ENCODE data around the gene SYT13. TPM values are rescaled to one million over a fixed set of nuclear protein-coding genes. Genes with fewer than 3 reads are reported as not detected.

SYT13 gene
- total RNA-seq, 1 experiment from 2014 or later: not detected

DNA sequence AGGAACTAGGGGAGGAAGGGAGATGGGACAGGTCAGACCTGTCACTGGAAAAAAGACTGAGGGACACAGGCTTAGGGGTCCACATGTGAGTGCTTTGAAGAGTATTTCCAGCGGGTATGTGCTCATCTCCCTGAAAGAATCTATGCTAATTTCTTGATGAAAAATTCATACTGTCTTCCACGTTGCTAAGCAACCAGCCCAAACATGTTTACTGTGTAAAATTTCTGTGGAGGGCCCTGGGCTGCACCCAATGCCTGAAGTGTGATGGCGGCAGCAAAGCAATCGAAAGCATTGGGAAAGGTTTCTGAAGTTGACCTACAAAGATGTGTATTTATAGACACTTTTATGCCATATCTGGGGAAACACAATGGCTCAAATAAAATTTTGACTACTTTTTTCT is 7.4 kb downstream of the SYT13 start:
- POLR2A ChIA-PET (ENCODE audit: unreplicated experiment): no interaction called here
- Histone ChIP-seq H3K79me2 (ENCODE audit: low read depth) (no peaks in the 10 kb centered on the region), H3K9me3 (ENCODE audit: insufficient read depth, low read depth) (no peaks in the 10 kb centered on the region), H2AFZ (no peak overlapping the region), H3F3A (ENCODE audit: insufficient read depth, low read depth) (no peaks in the 10 kb centered on the region), H3K4me1 (replicated peaks; ENCODE audit: insufficient read depth) (no peaks in the 10 kb centered on the region), H3K9me2 (ENCODE audit: insufficient read depth) (no peaks in the 10 kb centered on the region), H3K4me2 (no peak overlapping the region), H4K20me1 (ENCODE audit: insufficient read depth) (no peaks in the 10 kb centered on the region), H3K4me3 (no peak overlapping the region), H3K36me3 (ENCODE audit: low read depth) (no peaks in the 10 kb centered on the region), H3K27me3 (ENCODE audit: insufficient read depth, low read depth) (peaks cover 58% of the 10 kb centered on the region), H3K27ac (no peak overlapping the region)
- CTCF ChIA-PET: no interaction called here
- BruUV-seq (replicated peaks): no TSS peak
- TF ChIP-seq EZH2 (IDR thresholded peaks at IDR 0.05; ENCODE audit: low read depth): no peak
- TF ChIP-seq, protein P1, sequence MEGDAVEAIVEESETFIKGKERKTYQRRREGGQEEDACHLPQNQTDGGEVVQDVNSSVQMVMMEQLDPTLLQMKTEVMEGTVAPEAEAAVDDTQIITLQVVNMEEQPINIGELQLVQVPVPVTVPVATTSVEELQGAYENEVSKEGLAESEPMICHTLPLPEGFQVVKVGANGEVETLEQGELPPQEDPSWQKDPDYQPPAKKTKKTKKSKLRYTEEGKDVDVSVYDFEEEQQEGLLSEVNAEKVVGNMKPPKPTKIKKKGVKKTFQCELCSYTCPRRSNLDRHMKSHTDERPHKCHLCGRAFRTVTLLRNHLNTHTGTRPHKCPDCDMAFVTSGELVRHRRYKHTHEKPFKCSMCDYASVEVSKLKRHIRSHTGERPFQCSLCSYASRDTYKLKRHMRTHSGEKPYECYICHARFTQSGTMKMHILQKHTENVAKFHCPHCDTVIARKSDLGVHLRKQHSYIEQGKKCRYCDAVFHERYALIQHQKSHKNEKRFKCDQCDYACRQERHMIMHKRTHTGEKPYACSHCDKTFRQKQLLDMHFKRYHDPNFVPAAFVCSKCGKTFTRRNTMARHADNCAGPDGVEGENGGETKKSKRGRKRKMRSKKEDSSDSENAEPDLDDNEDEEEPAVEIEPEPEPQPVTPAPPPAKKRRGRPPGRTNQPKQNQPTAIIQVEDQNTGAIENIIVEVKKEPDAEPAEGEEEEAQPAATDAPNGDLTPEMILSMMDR (conservative IDR thresholded peaks at IDR 0.05): no peak
- DNase-seq: no peak
- intact Hi-C loops (cut with micrococcal nuclease; ENCODE audit: unreplicated experiment): no loop called here

DNA sequence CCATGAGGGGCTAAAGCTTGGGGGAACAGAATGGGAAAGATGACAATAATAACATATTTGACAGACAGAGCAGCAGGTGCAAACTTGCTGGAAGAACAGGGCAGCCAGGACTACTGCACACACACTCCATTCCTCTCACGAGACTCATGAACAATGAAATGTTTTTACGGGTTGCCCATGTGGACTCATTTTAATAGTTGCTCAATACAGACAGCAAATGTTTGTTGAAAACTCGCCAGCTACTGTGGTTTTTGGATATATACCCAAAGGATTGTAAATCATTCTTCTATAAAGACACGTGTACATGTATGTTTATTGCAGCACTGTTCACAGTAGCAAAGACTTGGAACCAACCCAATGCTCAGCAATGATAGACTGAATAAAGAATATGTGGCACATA is 10.3 kb downstream of the SYT13 start:
- no peak for TF ChIP-seq EZH2 (IDR thresholded peaks at IDR 0.05; ENCODE audit: low read depth)
- TF ChIP-seq, protein P1 (conservative IDR thresholded peaks at IDR 0.05): no peak
- Histone ChIP-seq H3K4me2 (no peak overlapping the region), H3K27me3 (ENCODE audit: insufficient read depth, low read depth) (peaks cover 43% of the 10 kb centered on the region), H3F3A (ENCODE audit: insufficient read depth, low read depth) (no peaks in the 10 kb centered on the region), H3K9me3 (ENCODE audit: insufficient read depth, low read depth) (no peaks in the 10 kb centered on the region), H3K4me1 (replicated peaks; ENCODE audit: insufficient read depth) (no peaks in the 10 kb centered on the region), H3K9me2 (ENCODE audit: insufficient read depth) (no peaks in the 10 kb centered on the region), H3K27ac (no peak overlapping the region), H2AFZ (no peak overlapping the region), H3K79me2 (ENCODE audit: low read depth) (no peaks in the 10 kb centered on the region), H3K36me3 (ENCODE audit: low read depth) (no peaks in the 10 kb centered on the region), H4K20me1 (ENCODE audit: insufficient read depth) (no peaks in the 10 kb centered on the region), H3K4me3 (no peak overlapping the region)
- POLR2A ChIA-PET (ENCODE audit: unreplicated experiment): no interaction called here
- DNase-seq: no peak
- no TSS peak for BruUV-seq (replicated peaks)
- CTCF ChIA-PET: no interaction called here
- intact Hi-C loops (cut with micrococcal nuclease; ENCODE audit: unreplicated experiment): no loop called here

DNA sequence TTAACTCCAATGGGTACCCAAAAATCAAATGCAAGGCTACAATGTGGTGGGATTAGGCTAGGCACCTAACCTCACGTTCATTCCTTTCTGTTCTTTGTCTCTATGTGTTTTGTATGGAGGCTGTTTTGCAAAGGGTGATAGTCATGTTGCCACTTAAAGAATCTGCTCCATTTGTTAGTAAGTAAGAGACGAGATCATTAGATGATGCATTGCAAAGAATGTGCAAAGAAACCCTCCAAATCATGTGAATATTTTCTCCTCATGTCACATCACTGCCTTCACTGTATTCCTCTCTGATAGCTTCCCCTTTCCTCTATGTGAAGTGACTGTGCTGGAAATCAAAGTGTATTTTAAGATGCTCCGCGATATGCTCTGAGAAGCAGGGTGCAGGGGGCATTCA is 11.9 kb downstream of the SYT13 start:
- POLR2A ChIA-PET (ENCODE audit: unreplicated experiment): no interaction called here
- H3K9me3 ChIP-seq (ENCODE audit: insufficient read depth, low read depth): no peaks in the 10 kb centered on the region
- no peak for TF ChIP-seq EZH2 (IDR thresholded peaks at IDR 0.05; ENCODE audit: low read depth)
- TF ChIP-seq, protein P1 (conservative IDR thresholded peaks at IDR 0.05): no peak
- no peaks in the 10 kb centered on the region for H3K4me1 ChIP-seq (replicated peaks; ENCODE audit: insufficient read depth)
- H3K4me3 ChIP-seq: no peak overlapping the region
- H3K79me2 ChIP-seq (ENCODE audit: low read depth): no peaks in the 10 kb centered on the region
- H3K9me2 ChIP-seq (ENCODE audit: insufficient read depth): no peaks in the 10 kb centered on the region
- intact Hi-C loops (cut with micrococcal nuclease; ENCODE audit: unreplicated experiment): no loop called here
- no peaks in the 10 kb centered on the region for H3K36me3 ChIP-seq (ENCODE audit: low read depth)
- DNase-seq: no peak
- no peaks in the 10 kb centered on the region for H3F3A ChIP-seq (ENCODE audit: insufficient read depth, low read depth)
- CTCF ChIA-PET: no interaction called here
- no peaks in the 10 kb centered on the region for H4K20me1 ChIP-seq (ENCODE audit: insufficient read depth)
- H2AFZ ChIP-seq: no peak overlapping the region
- H3K4me2 ChIP-seq: no peak overlapping the region
- H3K27ac ChIP-seq: no peak overlapping the region
- BruUV-seq (replicated peaks): no TSS peak
- H3K27me3 ChIP-seq (ENCODE audit: insufficient read depth, low read depth): peaks cover 44% of the 10 kb centered on the region

All from PC-9 (cell line).